ENCODE results near the gene CPEB4. TPM values are rescaled to one million over a fixed set of nuclear protein-coding genes. Genes with fewer than 3 reads are reported as not detected.

CPEB4 gene
- total RNA-seq, 4 donors from 2014 or later, result 33.2 to 51.6 (median 44.8) TPM

DNA sequence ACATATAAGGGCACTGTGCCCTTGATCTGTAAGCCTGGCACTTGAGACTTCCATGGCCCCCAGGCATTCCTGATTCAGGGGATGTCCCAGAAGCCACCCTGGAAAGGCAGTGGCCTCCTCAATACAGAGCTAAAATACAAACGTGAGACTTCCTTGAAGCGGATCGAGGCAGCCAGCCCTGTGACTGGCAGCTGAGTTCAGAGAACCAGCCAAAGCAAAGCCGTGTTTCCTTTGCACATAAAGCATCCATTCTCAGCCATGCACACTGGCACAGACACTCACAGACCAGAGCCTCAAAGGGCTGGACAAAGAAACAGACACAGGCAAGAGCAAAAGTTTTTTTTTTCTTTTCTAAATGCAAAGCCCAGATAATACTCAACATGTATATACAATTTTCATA is 18.8 kb upstream of the CPEB4 start:
- WGBS, 2 donors, result 48% methylated on average over 4 of the region's 4 CpGs; no CpG with 5 or more reads in 1 of the 2 donors
- Histone ChIP-seq H3K36me3 (no peaks in the 10 kb centered on the region), H3K4me3 (no peak overlapping the region), H3K9me3 (no peaks in the 10 kb centered on the region), H3K27me3 (no peaks in the 10 kb centered on the region), H3K27ac (no peak overlapping the region), H3K4me1 (peaks cover 13 to 41% (median 14%) of the 10 kb centered on the region in 3 donors)
- no peak for DNase-seq
- no peak for TF ChIP-seq POLR2A (IDR thresholded peaks at IDR 0.05)
- TF ChIP-seq, protein P1, sequence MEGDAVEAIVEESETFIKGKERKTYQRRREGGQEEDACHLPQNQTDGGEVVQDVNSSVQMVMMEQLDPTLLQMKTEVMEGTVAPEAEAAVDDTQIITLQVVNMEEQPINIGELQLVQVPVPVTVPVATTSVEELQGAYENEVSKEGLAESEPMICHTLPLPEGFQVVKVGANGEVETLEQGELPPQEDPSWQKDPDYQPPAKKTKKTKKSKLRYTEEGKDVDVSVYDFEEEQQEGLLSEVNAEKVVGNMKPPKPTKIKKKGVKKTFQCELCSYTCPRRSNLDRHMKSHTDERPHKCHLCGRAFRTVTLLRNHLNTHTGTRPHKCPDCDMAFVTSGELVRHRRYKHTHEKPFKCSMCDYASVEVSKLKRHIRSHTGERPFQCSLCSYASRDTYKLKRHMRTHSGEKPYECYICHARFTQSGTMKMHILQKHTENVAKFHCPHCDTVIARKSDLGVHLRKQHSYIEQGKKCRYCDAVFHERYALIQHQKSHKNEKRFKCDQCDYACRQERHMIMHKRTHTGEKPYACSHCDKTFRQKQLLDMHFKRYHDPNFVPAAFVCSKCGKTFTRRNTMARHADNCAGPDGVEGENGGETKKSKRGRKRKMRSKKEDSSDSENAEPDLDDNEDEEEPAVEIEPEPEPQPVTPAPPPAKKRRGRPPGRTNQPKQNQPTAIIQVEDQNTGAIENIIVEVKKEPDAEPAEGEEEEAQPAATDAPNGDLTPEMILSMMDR (IDR thresholded peaks at IDR 0.05), result no peak
- intact Hi-C loops (cut with DNase I), result no loop called here

- Histone ChIP-seq H3K27me3 (no peaks in the 10 kb centered on the region), H3K36me3 (no peaks in the 10 kb centered on the region), H3K9me3 (no peaks in the 10 kb centered on the region), H3K4me3 (no peak overlapping the region), H3K27ac (peak overlapping the region in 3 of 4 donors; percentile 16 to 74 (median 55)), H3K4me1 (peaks cover 9 to 22% (median 14%) of the 10 kb centered on the region in 3 donors)
- no peak for TF ChIP-seq POLR2A (IDR thresholded peaks at IDR 0.05)
- TF ChIP-seq, protein P1 (IDR thresholded peaks at IDR 0.05), result no peak
- 73 to 77% methylated on average over 5 to 9 of the region's 9 CpGs for WGBS, 2 donors
- DNase-seq, result no peak
- intact Hi-C loops (cut with DNase I), result no loop called here
These were observed 15.2 kb upstream of the CPEB4 start for GRCh38 chr5:173872957-173873305.

DNA sequence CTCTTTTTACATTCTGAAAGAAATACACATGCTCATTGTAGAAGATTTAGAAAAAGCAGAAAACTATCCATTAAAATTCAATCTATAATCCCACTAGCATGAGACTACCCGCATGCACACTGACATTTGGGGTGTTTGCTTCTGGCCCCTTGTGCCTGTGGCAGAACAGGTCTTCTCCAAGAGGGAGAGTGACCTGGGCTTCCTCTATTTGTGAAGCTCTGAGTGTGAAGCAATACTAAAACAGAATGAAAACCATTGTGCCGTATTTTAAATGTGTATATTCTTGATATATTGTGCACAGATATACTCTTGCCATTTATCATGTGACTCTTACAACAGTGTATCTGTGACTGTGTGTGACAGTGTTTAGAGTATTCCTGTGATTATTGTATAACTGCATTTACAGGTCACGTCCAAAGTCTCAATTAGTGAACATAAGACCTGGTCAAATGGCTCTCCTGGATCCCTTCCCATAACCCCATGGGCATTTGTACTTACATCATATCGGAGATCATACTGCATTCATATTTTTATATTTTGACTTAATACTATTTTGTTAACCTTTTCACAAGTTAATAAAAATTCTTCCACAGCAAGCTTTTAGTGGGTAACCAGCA is 14.7 kb upstream of the CPEB4 start:
- Histone ChIP-seq H3K4me3 (no peak overlapping the region), H3K9me3 (no peaks in the 10 kb centered on the region), H3K36me3 (no peaks in the 10 kb centered on the region), H3K4me1 (peaks cover 8 to 21% (median 9%) of the 10 kb centered on the region in 3 donors), H3K27ac (peak overlapping the region in 1 of 4 donors; percentile 55), H3K27me3 (no peaks in the 10 kb centered on the region)
- TF ChIP-seq POLR2A (IDR thresholded peaks at IDR 0.05), result no peak
- TF ChIP-seq, protein P1 (IDR thresholded peaks at IDR 0.05), result no peak
- no peak for DNase-seq
- WGBS, 2 donors, result 83% methylated on average over 4 of the region's 4 CpGs
- intact Hi-C loops (cut with DNase I), result no loop called here

DNA sequence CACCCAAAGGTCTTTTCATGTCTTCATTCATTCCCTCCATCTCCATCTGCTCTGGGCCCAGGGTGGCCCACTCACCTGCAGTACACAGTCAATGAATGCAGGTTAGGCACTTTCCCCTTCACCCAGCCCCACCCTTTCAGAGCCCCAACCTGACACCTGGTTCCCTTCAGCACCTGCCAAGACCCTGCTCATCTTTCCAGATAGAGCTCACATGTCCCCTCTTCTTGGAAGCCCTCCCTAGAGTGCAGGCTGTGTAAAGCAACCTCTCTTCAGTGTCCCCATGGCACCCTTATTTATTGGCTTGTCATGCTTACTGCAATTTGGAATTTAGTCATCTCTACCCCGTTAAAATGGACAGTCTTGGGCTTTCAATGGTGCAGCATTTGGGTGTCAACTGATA is 13.0 kb upstream of the CPEB4 start:
- H3K36me3 ChIP-seq, result no peaks in the 10 kb centered on the region
- H3K4me3 ChIP-seq, result no peak overlapping the region
- WGBS, 2 donors, result 38 to 63% methylated on average over 1 of the region's 1 CpG
- no peak overlapping the region for H3K27ac ChIP-seq
- intact Hi-C loops (cut with DNase I), result no loop called here
- H3K4me1 ChIP-seq, result peaks cover 0 to 20% (median 7%) of the 10 kb centered on the region in 3 donors
- DNase-seq, result no peak
- TF ChIP-seq POLR2A (IDR thresholded peaks at IDR 0.05), result no peak
- TF ChIP-seq, protein P1 (IDR thresholded peaks at IDR 0.05), result no peak
- H3K9me3 ChIP-seq, result no peaks in the 10 kb centered on the region
- no peaks in the 10 kb centered on the region for H3K27me3 ChIP-seq

GRCh38 chr5:173878224-173878967 is 9.8 kb upstream of the CPEB4 start:
- WGBS, 2 donors, result 39 to 62% methylated on average over 5 of the region's 5 CpGs
- no peak for DNase-seq
- H3K4me1 ChIP-seq, result peaks cover 0 to 19% (median 7%) of the 10 kb centered on the region in 3 donors
- H3K4me3 ChIP-seq, result no peak overlapping the region
- no peaks in the 10 kb centered on the region for H3K9me3 ChIP-seq
- H3K27ac ChIP-seq, result peak overlapping the region in 2 of 4 donors; percentile 9 to 25
- intact Hi-C loops (cut with DNase I), result no loop called here
- H3K27me3 ChIP-seq, result no peaks in the 10 kb centered on the region
- no peaks in the 10 kb centered on the region for H3K36me3 ChIP-seq
- no peak for TF ChIP-seq POLR2A (IDR thresholded peaks at IDR 0.05)
- TF ChIP-seq, protein P1 (IDR thresholded peaks at IDR 0.05), result no peak

Measured in esophagus squamous epithelium (tissue), 5 donors.